Posterior vena cava (tissue), 2 donors: ENCODE results near the gene ZSCAN31. TPM values are rescaled to one million over a fixed set of nuclear protein-coding genes. Genes with fewer than 3 reads are reported as not detected.

Experiments
- DNase-seq: peaks from one replicate; pipeline ENCODE4 v3.0.0-alpha.2; 2020; ENCODE audit warnings: low spot score
- intact Hi-C, 2 donors: fragments of 100-400 bp; cut with DNase I; formaldehyde crosslinking; loops; one replicate each; pipeline versions ENCODE4 v1.14.1 to v1.14.2; 2022 to 2023
- total RNA-seq, 2 donors: library from RNA; stranded (reverse); fragmentation: NEBNext Ultra II Directional; extraction: Animal tissue kit (Norgen Biotek cat#: 25700); gene quantifications; one replicate each; pipeline ENCODE4 v1.2.1, GENCODE V29; 2021
- donor health status: DM: yes; HTN: yes; CAD: no.
- donor health status: DM: yes; HTN: yes; CAD: no.

The ZSCAN31 gene
- total RNA-seq, 2 donors from 2014 or later = 13.1 to 14.6 TPM

GRCh38 chr6:28354688-28355554 is 19.0 kb upstream of the ZSCAN31 start:
- DNase-seq = no peak
- intact Hi-C loops = loop anchor here (10.0 kb wide), 1 partner anchor 220 kb away; no protein-coding TSS in a partner anchor

- DNase-seq = no peak
- intact Hi-C loops = loop anchor here (10.0 kb wide), 1 partner anchor 219 kb away; no protein-coding TSS in a partner anchor
Observed at GRCh38 chr6:28353981-28354676, 18.2 kb upstream of the ZSCAN31 start.

GRCh38 chr6:28353356-28353755 is 17.4 kb upstream of the ZSCAN31 start:
- intact Hi-C loops = loop anchor here (10.0 kb wide), 1 partner anchor 219 kb away; no protein-coding TSS in a partner anchor

GRCh38 chr6:28351493-28351925 is 15.6 kb upstream of the ZSCAN31 start:
- intact Hi-C loops = loop anchor here (10.0 kb wide), 1 partner anchor 217 kb away; no protein-coding TSS in a partner anchor
- DNase-seq = no peak

More at GRCh38 chr6:28353356-28353755, 17.4 kb upstream of the ZSCAN31 start:
- DNase-seq = no peak

GRCh38 chr6:28351087-28351486 is 15.1 kb upstream of the ZSCAN31 start:
- intact Hi-C loops = loop anchor here (10.0 kb wide), 1 partner anchor 216 kb away; no protein-coding TSS in a partner anchor
- no peak for DNase-seq

GRCh38 chr6:28349892-28350737 is 14.2 kb upstream of the ZSCAN31 start, which contains the start of gene ZKSCAN3:
ZKSCAN3 (plus strand) TSS chr6:28349947; CDS start chr6:28359587, 9,640 bp downstream.
- peak; percentile 94 for DNase-seq
- intact Hi-C loops = loop anchor here (10.0 kb wide), 1 partner anchor 215 kb away; no protein-coding TSS in a partner anchor

GRCh38 chr6:28349344-28349891 is 13.5 kb upstream of the ZSCAN31 start:
- intact Hi-C loops = no loop called here
- DNase-seq = no peak

- intact Hi-C loops = no loop called here
- DNase-seq = no peak
Observed at GRCh38 chr6:28347119-28347518, 11.2 kb upstream of the ZSCAN31 start.

- DNase-seq = no peak
- intact Hi-C loops = no loop called here
Observed at GRCh38 chr6:28345201-28345600, 9.3 kb upstream of the ZSCAN31 start.

GRCh38 chr6:28343898-28344677 is 8.1 kb upstream of the ZSCAN31 start:
- DNase-seq = no peak
- intact Hi-C loops = no loop called here

- intact Hi-C loops = no loop called here
- DNase-seq = no peak
Observed at GRCh38 chr6:28340310-28341095, 4.6 kb upstream of the ZSCAN31 start.

- intact Hi-C loops = no loop called here
- no peak for DNase-seq
Observed at GRCh38 chr6:28337121-28337520, 1.2 kb upstream of the ZSCAN31 start.

GRCh38 chr6:28336284-28337120 is 554 bp upstream of the ZSCAN31 start:
- intact Hi-C loops = no loop called here

GRCh38 chr6:28335040-28335563 is 846 bp downstream of the ZSCAN31 start:
- no peak for DNase-seq
- intact Hi-C loops = no loop called here

More at GRCh38 chr6:28336284-28337120, 554 bp upstream of the ZSCAN31 start:
- DNase-seq = no peak

- intact Hi-C loops = loop anchor here in 1 of 2 donors (5.0 kb wide), 1 partner anchor 62 kb away; no protein-coding TSS in a partner anchor
- DNase-seq = no peak
Observed at GRCh38 chr6:28334286-28335039, 1.5 kb downstream of the ZSCAN31 start.
